ENCODE data around the gene EDIL3.
A peak's percentile ranks its signal among the peaks of the same experiment; 100 is the strongest.

Gene EDIL3

DNA sequence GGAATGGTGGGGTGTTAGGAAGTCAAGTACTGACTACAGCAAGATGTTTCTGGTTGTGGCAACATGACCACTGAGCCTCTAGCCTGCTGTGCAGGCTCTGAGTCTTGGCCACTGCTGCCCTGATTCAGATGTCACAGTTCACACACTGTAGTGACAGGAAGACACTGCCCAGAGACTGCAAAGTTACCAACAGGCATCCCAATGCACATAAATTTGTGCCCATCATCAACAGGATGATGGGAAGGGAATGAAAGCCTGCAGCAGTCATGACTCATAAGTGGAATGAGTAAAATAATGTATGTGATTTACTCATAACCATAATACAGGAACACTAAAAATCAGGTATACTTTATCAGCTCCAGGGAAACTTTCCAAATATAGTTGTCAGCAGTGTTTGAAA lies 412.4 kb downstream of the EDIL3 start:
- H3K4me3 ChIP-seq (ENCODE audit: low read depth, low read length), result no peak overlapping the region
- TF ChIP-seq, protein P1, sequence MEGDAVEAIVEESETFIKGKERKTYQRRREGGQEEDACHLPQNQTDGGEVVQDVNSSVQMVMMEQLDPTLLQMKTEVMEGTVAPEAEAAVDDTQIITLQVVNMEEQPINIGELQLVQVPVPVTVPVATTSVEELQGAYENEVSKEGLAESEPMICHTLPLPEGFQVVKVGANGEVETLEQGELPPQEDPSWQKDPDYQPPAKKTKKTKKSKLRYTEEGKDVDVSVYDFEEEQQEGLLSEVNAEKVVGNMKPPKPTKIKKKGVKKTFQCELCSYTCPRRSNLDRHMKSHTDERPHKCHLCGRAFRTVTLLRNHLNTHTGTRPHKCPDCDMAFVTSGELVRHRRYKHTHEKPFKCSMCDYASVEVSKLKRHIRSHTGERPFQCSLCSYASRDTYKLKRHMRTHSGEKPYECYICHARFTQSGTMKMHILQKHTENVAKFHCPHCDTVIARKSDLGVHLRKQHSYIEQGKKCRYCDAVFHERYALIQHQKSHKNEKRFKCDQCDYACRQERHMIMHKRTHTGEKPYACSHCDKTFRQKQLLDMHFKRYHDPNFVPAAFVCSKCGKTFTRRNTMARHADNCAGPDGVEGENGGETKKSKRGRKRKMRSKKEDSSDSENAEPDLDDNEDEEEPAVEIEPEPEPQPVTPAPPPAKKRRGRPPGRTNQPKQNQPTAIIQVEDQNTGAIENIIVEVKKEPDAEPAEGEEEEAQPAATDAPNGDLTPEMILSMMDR (conservative IDR thresholded peaks at IDR 0.05; ENCODE audit: low read depth, low read length), result no peak
- DNase-seq (ENCODE audit: low read depth), result peak; percentile 7

DNA sequence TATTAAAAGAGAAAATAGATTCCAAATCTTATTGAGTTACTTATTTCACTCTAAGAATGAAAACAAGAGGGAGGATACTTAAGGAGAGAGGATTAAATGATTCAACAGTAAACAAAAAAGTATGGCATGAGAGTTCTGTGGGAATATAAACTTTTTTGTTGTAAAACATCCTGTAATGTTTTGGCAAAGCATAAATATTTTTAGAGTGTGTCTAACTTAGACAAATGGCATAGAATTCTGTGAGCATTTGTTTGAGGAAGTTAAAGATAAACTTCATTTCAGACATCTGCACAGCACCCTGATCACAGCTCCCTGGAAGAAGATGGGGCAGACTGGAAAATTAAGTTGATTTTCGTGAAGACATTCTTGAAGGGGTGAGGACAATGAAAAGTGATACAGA lies 417.3 kb downstream of the EDIL3 start:
- TF ChIP-seq, protein P1 (conservative IDR thresholded peaks at IDR 0.05; ENCODE audit: low read depth, low read length), result no peak
- DNase-seq (ENCODE audit: low read depth), result no peak
- H3K4me3 ChIP-seq (ENCODE audit: low read depth, low read length), result no peak overlapping the region

DNA sequence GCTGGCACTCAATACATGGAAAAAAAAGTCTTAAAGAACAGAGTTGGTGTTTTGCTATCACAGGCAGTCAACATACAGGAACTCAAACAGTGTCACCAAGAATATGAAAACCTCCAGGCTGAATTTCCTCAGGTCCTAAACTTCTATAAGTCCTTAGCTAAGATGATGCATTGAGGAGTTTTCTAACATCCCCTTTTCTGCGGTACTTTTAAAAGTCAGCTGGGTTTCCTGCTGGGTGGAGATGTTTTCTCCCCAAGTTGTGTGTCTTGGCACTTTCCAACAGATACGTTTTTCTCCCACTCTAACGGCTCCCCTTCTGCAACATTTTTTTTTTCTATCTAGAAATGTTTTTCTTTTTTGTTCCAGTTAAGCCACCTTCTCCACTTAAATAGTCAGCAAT lies 419.2 kb downstream of the EDIL3 start:
- peak; percentile 13 for DNase-seq (ENCODE audit: low read depth)
- no peak overlapping the region for H3K4me3 ChIP-seq (ENCODE audit: low read depth, low read length)
- TF ChIP-seq, protein P1 (conservative IDR thresholded peaks at IDR 0.05; ENCODE audit: low read depth, low read length), result no peak

DNA sequence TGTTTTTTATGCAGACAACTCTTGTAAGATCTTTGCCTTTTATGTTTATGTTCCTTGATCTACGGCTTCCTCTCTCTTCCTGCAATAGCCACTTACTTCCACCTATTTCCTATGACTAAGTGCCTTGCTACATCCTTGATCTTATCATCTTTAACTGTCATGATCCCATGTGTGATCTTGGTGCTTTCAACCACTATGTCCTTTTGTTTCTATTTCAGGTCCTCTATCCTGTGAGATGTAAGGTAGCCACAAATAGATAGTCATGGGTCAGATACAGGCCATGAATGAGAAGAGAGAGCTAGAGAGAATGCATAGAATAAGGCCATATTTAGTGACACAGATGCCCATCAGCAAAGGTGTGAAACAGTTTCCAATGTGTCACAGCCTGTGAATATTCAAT lies 420.4 kb downstream of the EDIL3 start:
- no peak overlapping the region for H3K4me3 ChIP-seq (ENCODE audit: low read depth, low read length)
- TF ChIP-seq, protein P1 (conservative IDR thresholded peaks at IDR 0.05; ENCODE audit: low read depth, low read length), result no peak
- DNase-seq (ENCODE audit: low read depth), result peak; percentile 10

DNA sequence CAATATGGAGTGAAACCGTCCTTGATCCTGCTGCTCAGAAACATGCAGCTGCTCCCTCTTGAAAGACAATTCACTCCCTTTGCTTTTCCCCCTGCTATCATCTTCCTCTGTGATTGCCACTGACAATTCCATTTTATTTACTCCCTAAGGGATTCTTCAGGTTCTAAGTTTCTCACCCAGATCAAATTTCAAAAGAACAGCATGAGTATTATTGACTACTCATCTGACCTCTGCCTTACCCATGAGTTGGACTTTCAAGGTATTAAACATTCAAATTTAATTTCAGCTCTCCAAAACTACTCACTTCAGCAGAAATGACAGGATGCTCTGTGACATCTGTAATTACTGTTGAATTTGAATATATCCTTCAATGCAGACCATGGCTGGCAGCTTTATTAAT lies 427.5 kb downstream of the EDIL3 start:
- no peak overlapping the region for H3K4me3 ChIP-seq (ENCODE audit: low read depth, low read length)
- TF ChIP-seq, protein P1 (conservative IDR thresholded peaks at IDR 0.05; ENCODE audit: low read depth, low read length), result no peak
- DNase-seq (ENCODE audit: low read depth), result peak; percentile 43

DNA sequence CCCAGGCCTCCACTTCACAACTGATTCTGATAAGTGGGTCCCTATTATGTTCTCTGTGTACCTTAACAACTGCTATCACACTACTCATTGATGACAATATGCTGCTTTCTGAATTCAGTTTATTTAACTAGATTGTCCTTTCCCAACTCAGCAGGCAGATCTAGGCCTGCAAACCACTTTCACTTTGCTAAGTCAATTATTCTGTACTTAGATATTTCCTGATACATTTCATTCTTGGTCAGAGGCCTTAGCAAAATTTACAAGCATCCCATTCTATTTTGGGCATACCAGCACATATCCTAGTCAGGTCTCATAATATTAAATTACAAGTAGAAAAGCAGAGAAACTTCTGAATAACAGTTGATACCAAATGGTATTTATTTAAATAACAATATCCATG lies 428.3 kb downstream of the EDIL3 start:
- peak; percentile 43 for DNase-seq (ENCODE audit: low read depth)
- TF ChIP-seq, protein P1 (conservative IDR thresholded peaks at IDR 0.05; ENCODE audit: low read depth, low read length), result no peak
- H3K4me3 ChIP-seq (ENCODE audit: low read depth, low read length), result no peak overlapping the region

DNA sequence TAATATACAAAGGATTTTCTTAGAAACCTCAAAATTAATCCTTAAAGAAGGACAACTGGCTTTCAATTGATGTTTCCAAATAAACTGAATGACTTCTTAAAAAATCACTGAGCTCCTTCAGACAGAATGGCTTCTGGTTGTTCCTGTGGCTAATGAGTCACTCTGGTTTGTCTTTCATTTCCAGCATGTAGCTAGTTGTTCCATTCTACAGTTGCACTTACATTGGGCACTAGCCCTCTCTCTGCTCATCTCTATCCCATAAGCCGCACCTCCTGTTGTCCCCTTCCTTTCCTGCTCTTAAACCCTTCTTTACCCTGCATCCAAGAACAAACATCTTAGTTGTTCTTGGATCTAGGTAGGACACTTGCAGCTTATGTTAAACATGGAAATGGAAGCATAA lies 428.8 kb downstream of the EDIL3 start:
- TF ChIP-seq, protein P1 (conservative IDR thresholded peaks at IDR 0.05; ENCODE audit: low read depth, low read length), result no peak
- peak; percentile 75 for DNase-seq (ENCODE audit: low read depth)
- no peak overlapping the region for H3K4me3 ChIP-seq (ENCODE audit: low read depth, low read length)
